Measurements from ENCODE around the gene TATDN3. TPM values are rescaled to one million over a fixed set of nuclear protein-coding genes. Genes with fewer than 3 reads are reported as not detected.

Gene TATDN3
- total and polyA plus RNA-seq, 2 of the 4 experiments (the other 2 are of a cell fraction): 4.9 to 12.0 TPM

DNA sequence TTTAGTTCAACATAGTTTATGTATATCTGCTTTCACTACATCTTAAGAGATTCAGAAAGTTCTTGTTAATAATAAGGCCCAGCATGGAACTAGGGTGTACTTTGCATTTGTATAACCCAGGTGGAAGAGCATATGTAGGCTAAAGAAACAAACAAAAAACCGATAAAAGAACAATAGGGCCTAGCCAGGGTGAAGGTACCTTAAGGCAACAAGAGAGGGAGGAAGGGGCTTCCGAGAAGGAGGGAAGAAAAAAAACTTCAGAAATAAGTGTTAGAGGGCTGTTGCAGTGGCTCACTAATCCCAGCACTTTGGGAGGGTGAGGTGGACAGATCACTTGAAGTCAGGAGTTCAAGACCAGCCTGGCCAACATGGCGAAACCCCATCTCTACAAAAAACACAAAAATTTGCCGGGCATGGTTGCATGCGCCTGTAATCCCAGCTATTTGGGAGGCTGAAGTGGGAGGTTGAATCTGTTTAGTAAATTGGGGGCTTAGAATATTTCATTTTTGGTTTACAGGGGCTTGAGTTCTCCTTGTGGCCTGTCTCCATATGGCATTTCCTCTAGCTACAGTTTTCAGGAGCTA is 60.5 kb downstream of the TATDN3 start:
- intact Hi-C loops (cut with micrococcal nuclease) (no loop called here), dilution Hi-C loops (cut with HindIII; ENCODE audit: low sequenced_read_pairs, unreplicated experiment) (no loop called here), in situ Hi-C loops (cut with MboI; ENCODE audit: low sequenced_read_pairs) (no loop called here)
- H3K79me1 ChIP-seq (ENCODE audit: low read depth in 1 of 2, low read length in 2 of 2): peaks cover 3 to 6% of the 10 kb centered on the region in 2 experiments; a peak in 2 of 4 replicates
- no peaks in the 10 kb centered on the region for H3K36me3 ChIP-seq (ENCODE audit: control insufficient read depth, insufficient read depth, low read length)
- POLR2A ChIA-PET (ENCODE audit: unreplicated experiment): no interaction called here
- H3K14ac ChIP-seq (replicated peaks; ENCODE audit: low read depth, low read length): no peak overlapping the region
- no peak for ATAC-seq (ENCODE audit: low read depth)
- no peak overlapping the region for H3K18ac ChIP-seq (ENCODE audit: low read depth, low read length)
- no peak overlapping the region for H4K91ac ChIP-seq (ENCODE audit: insufficient read depth, low read depth, low read length)
- no peak overlapping the region for H2BK20ac ChIP-seq (ENCODE audit: low read depth, low read length)
- no peak overlapping the region for H3K4ac ChIP-seq (ENCODE audit: low read depth, low read length)
- H3K27ac ChIP-seq (ENCODE audit: insufficient read depth, low read length): no peak overlapping the region
- no peaks in the 10 kb centered on the region for H3K27me3 ChIP-seq (ENCODE audit: control insufficient read depth, insufficient read depth, low read length)
- H3K4me3 ChIP-seq (ENCODE audit: insufficient read depth, low read depth, low read length): no peak overlapping the region
- H2AK9ac ChIP-seq (replicated peaks; ENCODE audit: low read depth, low read length, poor library complexity): no peak overlapping the region
- no peak for DNase-seq
- H4K5ac ChIP-seq (ENCODE audit: low read depth, low read length): no peak overlapping the region
- H2BK5ac ChIP-seq (ENCODE audit: low read depth, low read length, poor library complexity, severe bottlenecking): no peak overlapping the region
- WGBS, 2 experiments (ENCODE audit: extremely low coverage in 2 of 2, insufficient read length in 1 of 2): no CpG with 5 or more reads among the region's 5 CpGs
- no peaks in the 10 kb centered on the region for H3K4me1 ChIP-seq (ENCODE audit: control insufficient read depth, insufficient read depth, low read length)
- no peak for TF ChIP-seq MAZ (IDR thresholded peaks at IDR 0.05; ENCODE audit: borderline replicate concordance, low read depth, low read length)
- no peak for TF ChIP-seq NFE2L2 (IDR thresholded peaks at IDR 0.05; ENCODE audit: low read depth, low read length)
- no peak for TF ChIP-seq RFX5 (IDR thresholded peaks at IDR 0.05; ENCODE audit: low read depth, low read length)
- no peak for TF ChIP-seq USF2 (IDR thresholded peaks at IDR 0.05; ENCODE audit: low read depth, low read length)
- TF ChIP-seq MXI1 (IDR thresholded peaks at IDR 0.05; ENCODE audit: borderline replicate concordance, low read depth, low read length): no peak
- TF ChIP-seq, protein P1, sequence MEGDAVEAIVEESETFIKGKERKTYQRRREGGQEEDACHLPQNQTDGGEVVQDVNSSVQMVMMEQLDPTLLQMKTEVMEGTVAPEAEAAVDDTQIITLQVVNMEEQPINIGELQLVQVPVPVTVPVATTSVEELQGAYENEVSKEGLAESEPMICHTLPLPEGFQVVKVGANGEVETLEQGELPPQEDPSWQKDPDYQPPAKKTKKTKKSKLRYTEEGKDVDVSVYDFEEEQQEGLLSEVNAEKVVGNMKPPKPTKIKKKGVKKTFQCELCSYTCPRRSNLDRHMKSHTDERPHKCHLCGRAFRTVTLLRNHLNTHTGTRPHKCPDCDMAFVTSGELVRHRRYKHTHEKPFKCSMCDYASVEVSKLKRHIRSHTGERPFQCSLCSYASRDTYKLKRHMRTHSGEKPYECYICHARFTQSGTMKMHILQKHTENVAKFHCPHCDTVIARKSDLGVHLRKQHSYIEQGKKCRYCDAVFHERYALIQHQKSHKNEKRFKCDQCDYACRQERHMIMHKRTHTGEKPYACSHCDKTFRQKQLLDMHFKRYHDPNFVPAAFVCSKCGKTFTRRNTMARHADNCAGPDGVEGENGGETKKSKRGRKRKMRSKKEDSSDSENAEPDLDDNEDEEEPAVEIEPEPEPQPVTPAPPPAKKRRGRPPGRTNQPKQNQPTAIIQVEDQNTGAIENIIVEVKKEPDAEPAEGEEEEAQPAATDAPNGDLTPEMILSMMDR (conservative IDR thresholded peaks at IDR 0.05; ENCODE audit: low read depth, low read length): no peak
- TF ChIP-seq, protein P2, sequence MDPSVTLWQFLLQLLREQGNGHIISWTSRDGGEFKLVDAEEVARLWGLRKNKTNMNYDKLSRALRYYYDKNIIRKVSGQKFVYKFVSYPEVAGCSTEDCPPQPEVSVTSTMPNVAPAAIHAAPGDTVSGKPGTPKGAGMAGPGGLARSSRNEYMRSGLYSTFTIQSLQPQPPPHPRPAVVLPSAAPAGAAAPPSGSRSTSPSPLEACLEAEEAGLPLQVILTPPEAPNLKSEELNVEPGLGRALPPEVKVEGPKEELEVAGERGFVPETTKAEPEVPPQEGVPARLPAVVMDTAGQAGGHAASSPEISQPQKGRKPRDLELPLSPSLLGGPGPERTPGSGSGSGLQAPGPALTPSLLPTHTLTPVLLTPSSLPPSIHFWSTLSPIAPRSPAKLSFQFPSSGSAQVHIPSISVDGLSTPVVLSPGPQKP (IDR thresholded peaks at IDR 0.05; ENCODE audit: borderline replicate concordance, low read depth, low read length): no peak
- TF ChIP-seq POLR2A (IDR thresholded peaks at IDR 0.05; ENCODE audit: low read depth, low read length): no peak
- no peak for TF ChIP-seq BHLHE40 (IDR thresholded peaks at IDR 0.05; ENCODE audit: low read depth, low read length)
- no peak for TF ChIP-seq CEBPB (IDR thresholded peaks at IDR 0.05; ENCODE audit: low read depth, low read length)
- no peak for TF ChIP-seq FOS (IDR thresholded peaks at IDR 0.05; ENCODE audit: low read depth, low read length)
- TF ChIP-seq SMC3 (IDR thresholded peaks at IDR 0.05; ENCODE audit: low read depth, low read length): no peak
- no peak for TF ChIP-seq CHD1 (IDR thresholded peaks at IDR 0.05; ENCODE audit: low read depth, low read length)
- TF ChIP-seq RCOR1 (IDR thresholded peaks at IDR 0.05; ENCODE audit: insufficient replicate concordance, low read length): no peak
- TF ChIP-seq RAD21 (IDR thresholded peaks at IDR 0.05; ENCODE audit: low read length): no peak
- no peak for TF ChIP-seq MAFK (IDR thresholded peaks at IDR 0.05; ENCODE audit: low read depth, low read length)
- peaks cover 4% of the 10 kb centered on the region; the same call in 1 of the 2 replicates for H3K9me1 ChIP-seq (ENCODE audit: insufficient read depth, low read length)
- no peak overlapping the region for H2BK15ac ChIP-seq (ENCODE audit: low read depth, low read length)
- no peaks in the 10 kb centered on the region for H3K9me3 ChIP-seq (ENCODE audit: control insufficient read depth, insufficient read depth, low read length)
- H3K9ac ChIP-seq (ENCODE audit: low read depth, low read length): no peak overlapping the region
- no peak overlapping the region for H3K4me2 ChIP-seq (ENCODE audit: low read depth, low read length)
- no TSS peak for BruUV-seq (replicated peaks)
- no peaks in the 10 kb centered on the region for H4K20me1 ChIP-seq (ENCODE audit: insufficient read depth, low read length)
- no peak overlapping the region for H2AFZ ChIP-seq (replicated peaks; ENCODE audit: low read length, poor library complexity)
- H2AK5ac ChIP-seq (ENCODE audit: low read depth, low read length): no peak overlapping the region
- CTCF ChIA-PET: no interaction called here
- no peak overlapping the region for H2BK120ac ChIP-seq (ENCODE audit: low read depth, low read length)
- no peak overlapping the region for H3K56ac ChIP-seq (ENCODE audit: extremely low read depth, insufficient read depth, low read length)
- H4K8ac ChIP-seq (ENCODE audit: low read depth in 2 of 2, low read length in 2 of 2): no peak overlapping the region
- no peak overlapping the region for H3K23ac ChIP-seq (ENCODE audit: low read depth, low read length)

Data from IMR-90 (cell line).